ENCODE results near the gene ZNF385B.

GRCh38 chr2:179554639-179555386, 306.6 kb downstream of the ZNF385B start:
- TF ChIP-seq CTCF (IDR thresholded peaks at IDR 0.05 in 4 of 5, conservative IDR thresholded peaks at IDR 0.05 in 1 of 5): no peak
- TF ChIP-seq POLR2A (IDR thresholded peaks at IDR 0.05): no peak
